ENCODE measurements around the gene FAM8A1. TPM values are rescaled to one million over a fixed set of nuclear protein-coding genes. Genes with fewer than 3 reads are reported as not detected.

FAM8A1 gene
- total and polyA plus RNA-seq, 2 donors from 2014 or later: 16.9 to 20.7 TPM

- Histone ChIP-seq H3K4me1 (ENCODE audit: control insufficient read depth in 2 of 3, insufficient read depth in 2 of 3, low read depth in 1 of 3, low read length in 3 of 3) (no peaks in the 10 kb centered on the region), H3K4me3 (ENCODE audit: low read length in 3 of 3) (no peak overlapping the region), H3K27ac (ENCODE audit: low read depth in 2 of 2, low read length in 2 of 2) (no peak overlapping the region), H3K9ac (ENCODE audit: low read length in 3 of 3) (no peak overlapping the region), H3K27me3 (ENCODE audit: control insufficient read depth, insufficient read depth, low read length) (no peaks in the 10 kb centered on the region), H3K36me3 (ENCODE audit: control insufficient read depth in 2 of 3, insufficient read depth in 3 of 3, low read length in 3 of 3) (peaks cover 0 to 17% (median 5%) of the 10 kb centered on the region in 3 donors), H3K9me3 (ENCODE audit: control insufficient read depth in 2 of 3, insufficient read depth in 1 of 3, low read length in 3 of 3) (no peaks in the 10 kb centered on the region)
- DNase-seq (no peak), FAIRE-seq (no peak)
- TF ChIP-seq, protein P1, sequence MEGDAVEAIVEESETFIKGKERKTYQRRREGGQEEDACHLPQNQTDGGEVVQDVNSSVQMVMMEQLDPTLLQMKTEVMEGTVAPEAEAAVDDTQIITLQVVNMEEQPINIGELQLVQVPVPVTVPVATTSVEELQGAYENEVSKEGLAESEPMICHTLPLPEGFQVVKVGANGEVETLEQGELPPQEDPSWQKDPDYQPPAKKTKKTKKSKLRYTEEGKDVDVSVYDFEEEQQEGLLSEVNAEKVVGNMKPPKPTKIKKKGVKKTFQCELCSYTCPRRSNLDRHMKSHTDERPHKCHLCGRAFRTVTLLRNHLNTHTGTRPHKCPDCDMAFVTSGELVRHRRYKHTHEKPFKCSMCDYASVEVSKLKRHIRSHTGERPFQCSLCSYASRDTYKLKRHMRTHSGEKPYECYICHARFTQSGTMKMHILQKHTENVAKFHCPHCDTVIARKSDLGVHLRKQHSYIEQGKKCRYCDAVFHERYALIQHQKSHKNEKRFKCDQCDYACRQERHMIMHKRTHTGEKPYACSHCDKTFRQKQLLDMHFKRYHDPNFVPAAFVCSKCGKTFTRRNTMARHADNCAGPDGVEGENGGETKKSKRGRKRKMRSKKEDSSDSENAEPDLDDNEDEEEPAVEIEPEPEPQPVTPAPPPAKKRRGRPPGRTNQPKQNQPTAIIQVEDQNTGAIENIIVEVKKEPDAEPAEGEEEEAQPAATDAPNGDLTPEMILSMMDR (IDR thresholded peaks at IDR 0.05; ENCODE audit: borderline replicate concordance, extremely low read depth, insufficient read depth): no peak
- intact Hi-C loops (cut with DNase I): no loop called here
Observed at GRCh38 chr6:17653198-17653882, 53.2 kb downstream of the FAM8A1 start.

- DNase-seq (no peak), FAIRE-seq (no peak)
- no peak overlapping the region for H3K4me3 ChIP-seq (ENCODE audit: low read length in 3 of 3)
- H3K4me1 ChIP-seq (ENCODE audit: control insufficient read depth in 2 of 3, insufficient read depth in 2 of 3, low read depth in 1 of 3, low read length in 3 of 3): no peaks in the 10 kb centered on the region
- no peaks in the 10 kb centered on the region for H3K9me3 ChIP-seq (ENCODE audit: control insufficient read depth in 2 of 3, insufficient read depth in 1 of 3, low read length in 3 of 3)
- no peak overlapping the region for H3K9ac ChIP-seq (ENCODE audit: low read length in 3 of 3)
- H3K27me3 ChIP-seq (ENCODE audit: control insufficient read depth, insufficient read depth, low read length): no peaks in the 10 kb centered on the region
- TF ChIP-seq, protein P1 (IDR thresholded peaks at IDR 0.05; ENCODE audit: borderline replicate concordance, extremely low read depth, insufficient read depth): no peak
- intact Hi-C loops (cut with DNase I): no loop called here
- peaks cover 0 to 15% (median 2%) of the 10 kb centered on the region in 3 donors for H3K36me3 ChIP-seq (ENCODE audit: control insufficient read depth in 2 of 3, insufficient read depth in 3 of 3, low read length in 3 of 3)
- no peak overlapping the region for H3K27ac ChIP-seq (ENCODE audit: low read depth in 2 of 2, low read length in 2 of 2)
Observed at GRCh38 chr6:17656092-17656491, 56.0 kb downstream of the FAM8A1 start.

DNA sequence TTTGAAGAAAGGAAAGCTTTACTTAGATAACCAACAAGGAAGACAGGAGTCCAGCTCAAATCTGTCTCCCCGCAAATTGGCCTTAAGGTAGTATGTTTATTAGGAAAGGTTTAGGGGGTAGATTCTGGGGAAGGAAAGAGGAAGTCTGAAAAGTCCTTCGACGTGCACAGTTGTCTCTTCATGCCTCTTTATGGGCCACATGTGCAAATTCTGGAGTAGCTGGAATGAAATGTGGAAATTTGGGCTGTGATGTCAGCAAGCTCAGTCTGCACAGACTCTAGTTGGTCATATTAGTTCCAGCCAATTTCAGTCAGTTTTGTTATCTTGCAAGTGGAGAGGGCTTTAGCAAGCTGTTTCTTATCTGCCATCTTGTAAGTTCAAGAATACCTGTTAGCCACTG is 56.5 kb downstream of the FAM8A1 start:
- Histone ChIP-seq H3K27me3 (ENCODE audit: control insufficient read depth, insufficient read depth, low read length) (no peaks in the 10 kb centered on the region), H3K4me3 (ENCODE audit: low read length in 3 of 3) (no peak overlapping the region), H3K4me1 (ENCODE audit: control insufficient read depth in 2 of 3, insufficient read depth in 2 of 3, low read depth in 1 of 3, low read length in 3 of 3) (no peaks in the 10 kb centered on the region), H3K27ac (ENCODE audit: low read depth in 2 of 2, low read length in 2 of 2) (no peak overlapping the region), H3K36me3 (ENCODE audit: control insufficient read depth in 2 of 3, insufficient read depth in 3 of 3, low read length in 3 of 3) (peaks cover 0 to 19% (median 2%) of the 10 kb centered on the region in 3 donors), H3K9me3 (ENCODE audit: control insufficient read depth in 2 of 3, insufficient read depth in 1 of 3, low read length in 3 of 3) (no peaks in the 10 kb centered on the region), H3K9ac (ENCODE audit: low read length in 3 of 3) (no peak overlapping the region)
- no peak for DNase-seq
- TF ChIP-seq, protein P1 (IDR thresholded peaks at IDR 0.05; ENCODE audit: borderline replicate concordance, extremely low read depth, insufficient read depth): no peak
- FAIRE-seq: no peak
- intact Hi-C loops (cut with DNase I): no loop called here

Other genes starting within 250 kb of the FAM8A1 start
- gene CAP2, start 206.7 kb upstream of the FAM8A1 start, total RNA-seq: 15.7 TPM
- 9.8 TPM for gene CAP2, start 206.7 kb upstream of the FAM8A1 start, polyA plus RNA-seq (ENCODE audit: insufficient read depth, low read depth, low replicate concordance)
- 31.3 TPM for gene NUP153, start 106.6 kb downstream of the FAM8A1 start, total RNA-seq
- gene NUP153, start 106.6 kb downstream of the FAM8A1 start, polyA plus RNA-seq (ENCODE audit: insufficient read depth, low read depth, low replicate concordance): 4.9 TPM

Measured in kidney (tissue), 14 donors.